ENCODE measurements around the gene HSPA12A.
A peak's percentile ranks its signal among the peaks of the same experiment; 100 is the strongest.

HSPA12A gene

GRCh38 chr10:116672891-116673290 lies 69.5 kb downstream of the HSPA12A start:
- Histone ChIP-seq H3K4me1 (ENCODE audit: control insufficient read depth, insufficient read depth, low read length) (peaks cover 3% of the 10 kb centered on the region; the same call in 1 of the 2 replicates), H3K27ac (ENCODE audit: extremely low read depth, low read depth, low read length) (no peak overlapping the region), H3K9me3 (ENCODE audit: control insufficient read depth, insufficient read depth, low read depth, low read length) (no peaks in the 10 kb centered on the region), H3K36me3 (ENCODE audit: control insufficient read depth in 2 of 2, insufficient read depth in 1 of 2, low read length in 2 of 2) (peaks cover 0 to 32% of the 10 kb centered on the region in 2 experiments; a peak in 1 of 3 replicates), H3K4me3 (ENCODE audit: low read depth, low read length) (no peak overlapping the region)
- ChIA-PET CTCF (interaction anchor here (1.7 to 3.5 kb wide), 2 partner anchors 9 to 115 kb away, joined by 8 to 18 read pairs; no protein-coding TSS in a partner anchor), POLR2A (no interaction called here)
- no peak for TF ChIP-seq ZNF157 (tag by site-specific recombination; IDR thresholded peaks at IDR 0.05)
- TF ChIP-seq CTCF (tag by site-specific recombination; IDR thresholded peaks at IDR 0.05): no peak
- no peak for TF ChIP-seq YY1 (tag by site-specific recombination; IDR thresholded peaks at IDR 0.05)
- no peak for TF ChIP-seq ZNF2 (tag by site-specific recombination; IDR thresholded peaks at IDR 0.05)
- no peak for TF ChIP-seq REPIN1 (tag by site-specific recombination; IDR thresholded peaks at IDR 0.05; ENCODE audit: low read depth)
- no peak for TF ChIP-seq ZNF571 (tag by site-specific recombination; IDR thresholded peaks at IDR 0.05)
- TF ChIP-seq ZNF239 (tag by site-specific recombination; IDR thresholded peaks at IDR 0.05): no peak
- TF ChIP-seq ZFHX2 (tag by site-specific recombination; conservative IDR thresholded peaks at IDR 0.05): no peak
- no peak for TF ChIP-seq HOXC10 (CRISPR knock-in tag; IDR thresholded peaks at IDR 0.05)
- no peak for TF ChIP-seq ZNF561 (tag by site-specific recombination; IDR thresholded peaks at IDR 0.05; ENCODE audit: borderline replicate concordance)
- no peak for TF ChIP-seq ZNF184 (tag by site-specific recombination; IDR thresholded peaks at IDR 0.05)
- no peak for TF ChIP-seq ZNF707 (tag by site-specific recombination; IDR thresholded peaks at IDR 0.05)
- TF ChIP-seq ZNF248 (tag by site-specific recombination; IDR thresholded peaks at IDR 0.05): no peak
- TF ChIP-seq ZNF335 (tag by site-specific recombination; conservative IDR thresholded peaks at IDR 0.05): no peak

DNA sequence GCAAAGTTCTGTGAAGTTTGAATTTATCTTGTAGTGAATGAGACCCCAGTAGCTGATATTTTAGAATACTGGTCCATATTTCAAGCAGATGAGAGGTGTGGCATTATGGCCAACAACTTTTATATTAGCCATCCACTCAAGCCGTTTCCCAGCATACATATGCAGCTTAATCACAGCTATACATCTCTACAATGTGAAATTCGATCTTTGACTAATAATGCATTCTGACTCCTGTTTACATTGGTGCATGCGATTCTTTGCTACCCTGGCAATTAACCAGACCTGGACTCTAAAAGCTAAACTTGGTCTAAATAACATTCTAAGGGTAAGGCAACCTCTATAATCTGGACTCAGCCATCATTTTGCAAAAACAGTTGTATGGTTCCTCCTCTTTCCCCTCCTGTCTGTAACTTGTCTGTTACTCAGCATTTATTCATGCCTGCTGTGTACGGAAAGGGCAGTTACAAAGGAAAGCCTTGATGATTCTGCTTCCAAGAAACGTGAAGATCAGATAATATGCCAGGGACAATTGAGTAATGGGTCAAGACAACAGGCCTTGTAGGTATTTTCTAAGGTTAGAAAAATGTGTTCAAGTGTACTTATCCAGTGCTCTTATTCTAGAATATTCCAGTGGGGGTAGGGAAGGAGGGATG lies 71.0 kb downstream of the HSPA12A start:
- POLR2A ChIA-PET: no interaction called here
- Histone ChIP-seq H3K4me3 (ENCODE audit: low read depth, low read length) (no peak overlapping the region), H3K9me3 (ENCODE audit: control insufficient read depth, insufficient read depth, low read depth, low read length) (no peaks in the 10 kb centered on the region), H3K36me3 (ENCODE audit: control insufficient read depth in 2 of 2, insufficient read depth in 1 of 2, low read length in 2 of 2) (peaks cover 0 to 40% of the 10 kb centered on the region in 2 experiments; a peak in 1 of 3 replicates), H3K4me1 (ENCODE audit: control insufficient read depth, insufficient read depth, low read length) (peaks cover 3% of the 10 kb centered on the region; the same call in 1 of the 2 replicates), H3K27ac (ENCODE audit: extremely low read depth, low read depth, low read length) (no peak overlapping the region)
- CTCF ChIA-PET: interaction anchor here (0.8 to 3.5 kb wide), 4 partner anchors 11 to 504 kb away, joined by 3 to 18 read pairs (median 6); no protein-coding TSS in a partner anchor
- TF ChIP-seq OSR2 (tag by site-specific recombination; IDR thresholded peaks at IDR 0.05) (0 out of 2 replicates have a peak, but pooled peaks have one; percentile 20), ZNF2 (tag by site-specific recombination; IDR thresholded peaks at IDR 0.05) (0 out of 2 replicates have a peak, but pooled peaks have one; percentile 56), ZBTB6 (tag by site-specific recombination; IDR thresholded peaks at IDR 0.05) (no peak)
- TF ChIP-seq, protein P1, sequence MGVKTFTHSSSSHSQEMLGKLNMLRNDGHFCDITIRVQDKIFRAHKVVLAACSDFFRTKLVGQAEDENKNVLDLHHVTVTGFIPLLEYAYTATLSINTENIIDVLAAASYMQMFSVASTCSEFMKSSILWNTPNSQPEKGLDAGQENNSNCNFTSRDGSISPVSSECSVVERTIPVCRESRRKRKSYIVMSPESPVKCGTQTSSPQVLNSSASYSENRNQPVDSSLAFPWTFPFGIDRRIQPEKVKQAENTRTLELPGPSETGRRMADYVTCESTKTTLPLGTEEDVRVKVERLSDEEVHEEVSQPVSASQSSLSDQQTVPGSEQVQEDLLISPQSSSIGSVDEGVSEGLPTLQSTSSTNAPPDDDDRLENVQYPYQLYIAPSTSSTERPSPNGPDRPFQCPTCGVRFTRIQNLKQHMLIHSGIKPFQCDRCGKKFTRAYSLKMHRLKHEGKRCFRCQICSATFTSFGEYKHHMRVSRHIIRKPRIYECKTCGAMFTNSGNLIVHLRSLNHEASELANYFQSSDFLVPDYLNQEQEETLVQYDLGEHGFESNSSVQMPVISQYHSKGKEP (tag by site-specific recombination; IDR thresholded peaks at IDR 0.05): peak; percentile 91

DNA sequence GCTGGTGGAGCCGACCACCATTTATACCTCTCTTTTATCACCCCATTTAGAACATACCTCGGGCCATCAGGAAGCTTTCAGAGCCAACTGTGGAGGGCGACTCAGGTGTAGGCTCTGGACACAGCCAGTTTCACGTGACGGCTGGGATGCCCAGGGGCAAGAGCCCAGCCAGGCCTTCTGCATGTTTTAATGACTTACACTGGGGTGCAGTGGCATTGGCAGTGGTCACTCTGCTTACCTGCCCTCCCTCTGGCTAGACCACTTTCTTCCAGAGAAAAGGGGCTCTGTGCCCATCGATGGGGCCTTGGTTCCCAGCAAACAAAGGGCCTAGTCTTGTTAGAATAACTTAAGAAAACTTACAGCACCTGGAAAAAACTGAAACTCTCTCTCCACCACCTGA lies 71.7 kb downstream of the HSPA12A start:
- CTCF ChIA-PET: interaction anchor here (0.8 to 3.5 kb wide), 3 partner anchors 11 to 497 kb away, joined by 5 to 18 read pairs (median 5); no protein-coding TSS in a partner anchor
- no peak overlapping the region for H3K27ac ChIP-seq (ENCODE audit: extremely low read depth, low read depth, low read length)

More for the DNA sequence above, 71.7 kb downstream of the HSPA12A start:
- no peak for TF ChIP-seq GLIS1 (tag by site-specific recombination; IDR thresholded peaks at IDR 0.05)
- peak; percentile 75 for TF ChIP-seq ZNF133 (tag by site-specific recombination; IDR thresholded peaks at IDR 0.05)
- Histone ChIP-seq H3K4me3 (ENCODE audit: low read depth, low read length) (no peak overlapping the region), H3K4me1 (ENCODE audit: control insufficient read depth, insufficient read depth, low read length) (peaks cover 3% of the 10 kb centered on the region; the same call in 1 of the 2 replicates), H3K36me3 (ENCODE audit: control insufficient read depth in 2 of 2, insufficient read depth in 1 of 2, low read length in 2 of 2) (peaks cover 0 to 38% of the 10 kb centered on the region in 2 experiments; a peak in 1 of 3 replicates), H3K9me3 (ENCODE audit: control insufficient read depth, insufficient read depth, low read depth, low read length) (no peaks in the 10 kb centered on the region)
- POLR2A ChIA-PET: no interaction called here

Data from HEK293 (cell line).